ENCODE results near the gene TGFBR3.

Gene TGFBR3

DNA sequence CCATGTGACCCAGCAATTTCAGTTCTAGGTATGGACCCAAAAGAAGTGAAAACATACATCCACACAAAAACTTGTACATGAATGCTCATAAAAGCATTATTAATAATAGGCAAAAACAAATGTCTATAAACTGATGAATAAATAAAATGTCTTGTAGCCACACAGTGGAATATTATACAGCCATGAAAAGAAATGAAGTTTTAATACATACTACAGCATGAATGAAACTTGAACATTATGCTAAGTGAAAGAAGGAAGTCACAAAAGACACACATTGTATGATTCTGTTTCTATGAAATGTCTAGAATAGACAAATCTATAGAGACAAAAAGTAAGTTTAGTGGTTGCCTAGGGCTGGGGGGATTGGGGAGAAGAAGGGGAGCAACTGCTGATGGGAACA lies 255.1 kb downstream of the TGFBR3 start:
- FAIRE-seq = no peak
